GM19455 (cell line): ENCODE data around the gene SLC30A7.

ENCODE experiments used
- ATAC-seq: cut with Tn5 transposase; IDR thresholded peaks from one replicate; pipeline ENCODE4 v1.9.1; 2021; ENCODE audit not compliant: unreplicated experiment

The SLC30A7 gene

DNA sequence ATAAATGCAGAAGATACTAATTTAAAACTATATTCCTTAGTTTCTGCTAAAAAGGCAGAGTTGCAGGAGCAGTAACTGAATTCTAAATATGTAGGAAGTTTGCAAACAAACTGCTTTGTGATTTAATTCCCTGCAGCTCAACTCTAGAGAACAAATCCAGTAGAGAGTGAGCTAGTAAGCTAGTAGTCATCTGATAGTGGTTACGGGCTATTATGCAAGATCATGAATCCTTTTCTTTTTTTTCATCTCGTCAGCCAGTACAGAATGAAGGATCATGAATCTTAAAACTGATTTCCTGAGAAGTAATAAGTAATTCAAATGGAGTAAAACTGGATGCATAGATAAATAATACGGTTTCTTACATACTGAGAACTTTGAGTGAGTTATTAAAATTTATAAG lies 126.4 kb downstream of the SLC30A7 start:
- no peak for ATAC-seq

- ATAC-seq = peak; percentile 30
Observed at GRCh38 chr1:101025283-101025656, 129.4 kb downstream of the SLC30A7 start.

- ATAC-seq = peak; percentile 82
Observed at GRCh38 chr1:101025657-101026429, 130.0 kb downstream of the SLC30A7 start, which contains the start of gene DPH5. Gene DPH5 (minus strand): TSS chr1:101025784. CDS start chr1:101025443, 341 bp downstream.

DNA sequence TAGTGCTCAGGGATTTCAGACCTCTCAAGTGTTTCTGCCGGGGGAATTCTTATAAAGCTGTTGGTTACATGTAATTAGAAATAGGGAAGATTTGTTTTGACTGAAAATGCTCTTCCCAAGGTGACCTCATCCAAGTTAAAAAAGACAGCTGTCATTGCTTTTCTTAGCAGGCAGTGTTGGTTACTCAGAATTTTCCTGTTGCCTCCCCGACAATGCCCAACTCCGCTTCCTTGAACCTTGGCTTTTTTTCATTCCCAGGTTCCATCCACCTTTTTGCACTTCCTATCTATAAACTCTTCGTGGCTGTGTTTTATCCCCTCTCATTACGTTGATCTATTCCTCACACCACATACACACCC lies 130.5 kb downstream of the SLC30A7 start:
- no peak for ATAC-seq

GRCh38 chr1:101027194-101027772 lies 131.4 kb downstream of the SLC30A7 start:
- ATAC-seq = no peak

- ATAC-seq = no peak
Observed at GRCh38 chr1:101028466-101028865, 132.6 kb downstream of the SLC30A7 start.

GRCh38 chr1:101029184-101029583 lies 133.3 kb downstream of the SLC30A7 start:
- no peak for ATAC-seq

GRCh38 chr1:101030881-101031280 lies 135.0 kb downstream of the SLC30A7 start:
- ATAC-seq = no peak
